ENCODE results near the gene TTLL9. TPM values are rescaled to one million over a fixed set of nuclear protein-coding genes. Genes with fewer than 3 reads are reported as not detected.
A peak's percentile ranks its signal among the peaks of the same experiment; 100 is the strongest.

TTLL9 gene
- total RNA-seq, 1 experiment from 2014 or later: 2.1 TPM

GRCh38 chr20:31975874-31976273 is 105.4 kb downstream of the TTLL9 start:
- intact Hi-C loops (cut with micrococcal nuclease; ENCODE audit: unreplicated experiment): no loop called here
- Histone ChIP-seq H3K4me3 (ENCODE audit: low read depth in 2 of 2, low read length in 2 of 2) (no peak overlapping the region), H3K4me1 (ENCODE audit: control insufficient read depth, insufficient read depth, low read length) (peaks cover 70% of the 10 kb centered on the region), H3K9me3 (ENCODE audit: control insufficient read depth, insufficient read depth, low read depth, low read length) (no peaks in the 10 kb centered on the region), H3K36me3 (ENCODE audit: control insufficient read depth, insufficient read depth, low read length) (no peaks in the 10 kb centered on the region), H3K27ac (ENCODE audit: low read length) (peak overlapping the region; percentile 93), H3K27me3 (ENCODE audit: control insufficient read depth, insufficient read depth, low read length) (no peaks in the 10 kb centered on the region; the same call in 1 of the 2 replicates)
- ChIA-PET POLR2A (interaction anchor here (0.6 to 1.0 kb wide), 2 partner anchors 18 to 104 kb away, joined by 3 read pairs; no protein-coding TSS in a partner anchor), CTCF (no interaction called here)
- no peak for ATAC-seq
- no TSS peak for BruUV-seq (replicated peaks)
- DNase-seq (ENCODE audit: low read depth, low spot score): no peak
- TF ChIP-seq SIN3A (IDR thresholded peaks at IDR 0.05; ENCODE audit: borderline replicate concordance, insufficient read depth, low read depth, low read length) (no peak), POLR2AphosphoS5 (IDR thresholded peaks at IDR 0.05; ENCODE audit: low read depth, low read length) (no peak), TCF7L2 (IDR thresholded peaks at IDR 0.05; ENCODE audit: low read depth, low read length) (no peak), CTCF (IDR thresholded peaks at IDR 0.05) (no peak)
- TF ChIP-seq, protein P1, sequence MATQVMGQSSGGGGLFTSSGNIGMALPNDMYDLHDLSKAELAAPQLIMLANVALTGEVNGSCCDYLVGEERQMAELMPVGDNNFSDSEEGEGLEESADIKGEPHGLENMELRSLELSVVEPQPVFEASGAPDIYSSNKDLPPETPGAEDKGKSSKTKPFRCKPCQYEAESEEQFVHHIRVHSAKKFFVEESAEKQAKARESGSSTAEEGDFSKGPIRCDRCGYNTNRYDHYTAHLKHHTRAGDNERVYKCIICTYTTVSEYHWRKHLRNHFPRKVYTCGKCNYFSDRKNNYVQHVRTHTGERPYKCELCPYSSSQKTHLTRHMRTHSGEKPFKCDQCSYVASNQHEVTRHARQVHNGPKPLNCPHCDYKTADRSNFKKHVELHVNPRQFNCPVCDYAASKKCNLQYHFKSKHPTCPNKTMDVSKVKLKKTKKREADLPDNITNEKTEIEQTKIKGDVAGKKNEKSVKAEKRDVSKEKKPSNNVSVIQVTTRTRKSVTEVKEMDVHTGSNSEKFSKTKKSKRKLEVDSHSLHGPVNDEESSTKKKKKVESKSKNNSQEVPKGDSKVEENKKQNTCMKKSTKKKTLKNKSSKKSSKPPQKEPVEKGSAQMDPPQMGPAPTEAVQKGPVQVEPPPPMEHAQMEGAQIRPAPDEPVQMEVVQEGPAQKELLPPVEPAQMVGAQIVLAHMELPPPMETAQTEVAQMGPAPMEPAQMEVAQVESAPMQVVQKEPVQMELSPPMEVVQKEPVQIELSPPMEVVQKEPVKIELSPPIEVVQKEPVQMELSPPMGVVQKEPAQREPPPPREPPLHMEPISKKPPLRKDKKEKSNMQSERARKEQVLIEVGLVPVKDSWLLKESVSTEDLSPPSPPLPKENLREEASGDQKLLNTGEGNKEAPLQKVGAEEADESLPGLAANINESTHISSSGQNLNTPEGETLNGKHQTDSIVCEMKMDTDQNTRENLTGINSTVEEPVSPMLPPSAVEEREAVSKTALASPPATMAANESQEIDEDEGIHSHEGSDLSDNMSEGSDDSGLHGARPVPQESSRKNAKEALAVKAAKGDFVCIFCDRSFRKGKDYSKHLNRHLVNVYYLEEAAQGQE (IDR thresholded peaks at IDR 0.05; ENCODE audit: insufficient read depth in 1 of 2, low read depth in 2 of 2, low read length in 1 of 2): no peak
- in situ Hi-C loops (cut with HindIII; ENCODE audit: low pct_unique_long_range_greater_than_20kb, low sequenced_read_pairs): no loop called here

GRCh38 chr20:31977080-31977479 is 106.6 kb downstream of the TTLL9 start:
- no peaks in the 10 kb centered on the region for H3K27me3 ChIP-seq (ENCODE audit: control insufficient read depth, insufficient read depth, low read length)
- in situ Hi-C loops (cut with HindIII; ENCODE audit: low pct_unique_long_range_greater_than_20kb, low sequenced_read_pairs) (no loop called here), intact Hi-C loops (cut with micrococcal nuclease; ENCODE audit: unreplicated experiment) (no loop called here)
- no peaks in the 10 kb centered on the region for H3K9me3 ChIP-seq (ENCODE audit: control insufficient read depth, insufficient read depth, low read depth, low read length)
- POLR2A ChIA-PET: no interaction called here
- H3K4me3 ChIP-seq (ENCODE audit: low read depth in 2 of 2, low read length in 2 of 2): no peak overlapping the region
- H3K36me3 ChIP-seq (ENCODE audit: control insufficient read depth, insufficient read depth, low read length): no peaks in the 10 kb centered on the region
- peak overlapping the region; percentile 93 for H3K27ac ChIP-seq (ENCODE audit: low read length)
- DNase-seq (ENCODE audit: low read depth, low spot score) (no peak), ATAC-seq (no peak)
- peaks cover 58% of the 10 kb centered on the region for H3K4me1 ChIP-seq (ENCODE audit: control insufficient read depth, insufficient read depth, low read length)
- CTCF ChIA-PET: no interaction called here
- TF ChIP-seq, protein P1 (IDR thresholded peaks at IDR 0.05; ENCODE audit: insufficient read depth in 1 of 2, low read depth in 2 of 2, low read length in 1 of 2): no peak
- TF ChIP-seq TCF7L2 (IDR thresholded peaks at IDR 0.05; ENCODE audit: low read depth, low read length) (no peak), SIN3A (IDR thresholded peaks at IDR 0.05; ENCODE audit: borderline replicate concordance, insufficient read depth, low read depth, low read length) (no peak)
- BruUV-seq (replicated peaks): no TSS peak

Measured in Panc1 (cell line).